Liver (tissue), 9 donors: ENCODE data around the gene STX2. TPM values are rescaled to one million over a fixed set of nuclear protein-coding genes. Genes with fewer than 3 reads are reported as not detected.

Experiments
- DNase-seq: peaks from one replicate; pipeline ENCODE4 v3.0.0-alpha.2; 2017; ENCODE audit warnings: low spot score
- H3K27ac ChIP-seq, 2 donors: one replicate each; pipeline ENCODE4 v1.7.0; 2013; ENCODE audit warnings: inconsistent platforms in 2 of 2, low read length in 2 of 2, control low read depth in 1 of 2, low read depth in 1 of 2, mild to moderate bottlenecking in 1 of 2
- H3K27me3 ChIP-seq, 4 donors: one replicate each; pipeline versions ENCODE4 v1.6.1 to v1.7.0; 2013; ENCODE audit warnings: low read length in 3 of 4, inconsistent platforms in 1 of 4, mild to moderate bottlenecking in 1 of 4, moderate library complexity in 1 of 4; ENCODE audit not compliant: control insufficient read depth in 4 of 4, insufficient read depth in 4 of 4
- H3K36me3 ChIP-seq, 4 donors: one replicate each; pipeline versions ENCODE4 v1.6.1 to v1.7.0; 2013; ENCODE audit warnings: low read length in 3 of 4, mild to moderate bottlenecking in 3 of 4, low read depth in 1 of 4, moderate library complexity in 1 of 4; ENCODE audit not compliant: control insufficient read depth in 4 of 4, insufficient read depth in 3 of 4
- H3K4me1 ChIP-seq, 4 donors: one replicate each; pipeline versions ENCODE4 v1.6.1 to v1.7.0; 2013; ENCODE audit warnings: low read length in 3 of 4, mild to moderate bottlenecking in 3 of 4, moderate library complexity in 1 of 4; ENCODE audit not compliant: control insufficient read depth in 4 of 4, insufficient read depth in 4 of 4
- H3K4me3 ChIP-seq, 3 donors: one replicate each; pipeline versions ENCODE4 v1.6.1 to v1.7.0; 2013; ENCODE audit warnings: low read length in 3 of 3, control low read depth in 1 of 3, low read depth in 1 of 3, mild to moderate bottlenecking in 1 of 3
- H3K9ac ChIP-seq, 2 donors: one replicate each; pipeline ENCODE4 v1.7.0; 2013; ENCODE audit warnings: low read length in 2 of 2, mild to moderate bottlenecking in 2 of 2, moderate library complexity in 2 of 2, control low read depth in 1 of 2, low read depth in 1 of 2
- H3K9me3 ChIP-seq, 4 donors: one replicate each; pipeline versions ENCODE4 v1.6.1 to v1.7.0; 2013; ENCODE audit warnings: low read length in 3 of 4; ENCODE audit not compliant: control insufficient read depth in 4 of 4
- EGR1 ChIP-seq, 2 donors: IDR thresholded peaks; 2 replicates each; pipeline ENCODE4 v1.6.1; 2016 to 2018; ENCODE audit warnings: antibody characterized with exemption in 2 of 2, low read depth in 2 of 2
- FOXA1 ChIP-seq: IDR thresholded peaks from 2 replicates; pipeline ENCODE4 v1.6.1; 2016; ENCODE audit warnings: antibody characterized with exemption
- FOXA2 ChIP-seq: IDR thresholded peaks from 2 replicates; pipeline ENCODE4 v1.6.1; 2016; ENCODE audit warnings: antibody characterized with exemption
- GABPA ChIP-seq, 2 donors: IDR thresholded peaks in 1 of 2; conservative IDR thresholded peaks in 1 of 2; 2 replicates each; pipeline ENCODE4 v1.6.1; 2016; ENCODE audit warnings: antibody characterized with exemption in 2 of 2, mild to moderate bottlenecking in 1 of 2, moderate library complexity in 1 of 2
- HNF4A ChIP-seq, 2 donors: conservative IDR thresholded peaks; 2 replicates each; pipeline ENCODE4 v1.6.1; 2016; ENCODE audit warnings: antibody characterized with exemption in 2 of 2, mild to moderate bottlenecking in 2 of 2
- HNF4G ChIP-seq: IDR thresholded peaks from 2 replicates; pipeline ENCODE4 v1.6.1; 2016; ENCODE audit warnings: antibody characterized with exemption
- JUND ChIP-seq, 2 donors: IDR thresholded peaks; 2 replicates each; pipeline ENCODE4 v1.6.1; 2016; ENCODE audit warnings: antibody characterized with exemption in 2 of 2
- NR2F2 ChIP-seq: IDR thresholded peaks from 2 replicates; pipeline ENCODE4 v1.6.1; 2016; ENCODE audit warnings: antibody characterized with exemption
- RAD21 ChIP-seq, 2 donors: IDR thresholded peaks; 2 replicates each; pipeline ENCODE4 v1.6.1; 2016; ENCODE audit warnings: antibody characterized with exemption in 2 of 2, mild to moderate bottlenecking in 2 of 2
- RXRA ChIP-seq, 2 donors: IDR thresholded peaks; 2 replicates each; pipeline ENCODE4 v1.6.1; 2017 to 2018; ENCODE audit warnings: antibody characterized with exemption in 2 of 2, mild to moderate bottlenecking in 1 of 2
- TAF1 ChIP-seq: conservative IDR thresholded peaks from 2 replicates; pipeline ENCODE4 v1.6.1; 2016; ENCODE audit warnings: antibody characterized with exemption, mild to moderate bottlenecking
- YY1 ChIP-seq: IDR thresholded peaks from 2 replicates; pipeline ENCODE4 v1.6.1; 2016; ENCODE audit warnings: antibody characterized with exemption, mild to moderate bottlenecking
- ZBTB33 ChIP-seq: IDR thresholded peaks from 2 replicates; pipeline ENCODE4 v1.6.1; 2016; ENCODE audit warnings: antibody characterized with exemption
- WGBS: extraction: QIAGEN DNeasy Blood & Tissue Kit; methylation state at CpG from one replicate; pipeline ENCODE4 v1.1.7; 2013; 5-methylcytosine and 5-hydroxymethylcytosine counted together
- polyA plus RNA-seq, 2 donors: library from polyadenylated mRNA; stranded (reverse) in 1 of 2; unstranded in 1 of 2; fragments of 200-250 nt in 1 of 2; fragments of >200 nt in 1 of 2; fragmentation: Nextera tagmentation in 1 of 2; extraction: Ambion mirVana in 1 of 2; gene quantifications; one replicate each; pipeline versions ENCODE4 v1.2.1 to v1.2.3, GENCODE V29; 2013 to 2015
- total RNA-seq, 2 donors: library from RNA; depleted of rRNA; stranded (reverse); fragments of >200 nt; gene quantifications; one replicate each; pipeline ENCODE4 v1.2.3, GENCODE V29; 2014
- TF ChIP-seq, protein P1 (sequence below): IDR thresholded peaks from 2 replicates; pipeline ENCODE4 v1.6.1; 2016; ENCODE audit warnings: antibody characterized with exemption
- TF ChIP-seq, protein P2 (sequence below): IDR thresholded peaks from 2 replicates; pipeline ENCODE4 v1.6.1; 2016; ENCODE audit warnings: antibody characterized with exemption, mild to moderate bottlenecking
- donor health status: healthy.
- donor health status: healthy.
- donor health status: healthy.
- donor health status: healthy.
- donor health status: healthy.

The STX2 gene
- total and polyA plus RNA-seq, 4 donors, result 4.7 to 13.8 (median 8.9) TPM

- H3K27ac ChIP-seq, result no peak overlapping the region
- no peak overlapping the region for H3K4me3 ChIP-seq
- H3K27me3 ChIP-seq, result no peaks in the 10 kb centered on the region
- TF ChIP-seq TAF1 (no peak), HNF4G (no peak), GABPA (IDR thresholded peaks at IDR 0.05 in 1 of 2, conservative IDR thresholded peaks at IDR 0.05 in 1 of 2) (no peak), FOXA2 (no peak), NR2F2 (no peak), ZBTB33 (no peak), YY1 (no peak), EGR1 (IDR thresholded peaks at IDR 0.05; ENCODE audit: low read depth in 2 of 2) (no peak), RAD21 (IDR thresholded peaks at IDR 0.05) (no peak), HNF4A (conservative IDR thresholded peaks at IDR 0.05) (no peak), FOXA1 (no peak), RXRA (IDR thresholded peaks at IDR 0.05) (no peak)
- TF ChIP-seq, protein P1, sequence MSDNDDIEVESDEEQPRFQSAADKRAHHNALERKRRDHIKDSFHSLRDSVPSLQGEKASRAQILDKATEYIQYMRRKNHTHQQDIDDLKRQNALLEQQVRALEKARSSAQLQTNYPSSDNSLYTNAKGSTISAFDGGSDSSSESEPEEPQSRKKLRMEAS, result no peak
- TF ChIP-seq, protein P2, sequence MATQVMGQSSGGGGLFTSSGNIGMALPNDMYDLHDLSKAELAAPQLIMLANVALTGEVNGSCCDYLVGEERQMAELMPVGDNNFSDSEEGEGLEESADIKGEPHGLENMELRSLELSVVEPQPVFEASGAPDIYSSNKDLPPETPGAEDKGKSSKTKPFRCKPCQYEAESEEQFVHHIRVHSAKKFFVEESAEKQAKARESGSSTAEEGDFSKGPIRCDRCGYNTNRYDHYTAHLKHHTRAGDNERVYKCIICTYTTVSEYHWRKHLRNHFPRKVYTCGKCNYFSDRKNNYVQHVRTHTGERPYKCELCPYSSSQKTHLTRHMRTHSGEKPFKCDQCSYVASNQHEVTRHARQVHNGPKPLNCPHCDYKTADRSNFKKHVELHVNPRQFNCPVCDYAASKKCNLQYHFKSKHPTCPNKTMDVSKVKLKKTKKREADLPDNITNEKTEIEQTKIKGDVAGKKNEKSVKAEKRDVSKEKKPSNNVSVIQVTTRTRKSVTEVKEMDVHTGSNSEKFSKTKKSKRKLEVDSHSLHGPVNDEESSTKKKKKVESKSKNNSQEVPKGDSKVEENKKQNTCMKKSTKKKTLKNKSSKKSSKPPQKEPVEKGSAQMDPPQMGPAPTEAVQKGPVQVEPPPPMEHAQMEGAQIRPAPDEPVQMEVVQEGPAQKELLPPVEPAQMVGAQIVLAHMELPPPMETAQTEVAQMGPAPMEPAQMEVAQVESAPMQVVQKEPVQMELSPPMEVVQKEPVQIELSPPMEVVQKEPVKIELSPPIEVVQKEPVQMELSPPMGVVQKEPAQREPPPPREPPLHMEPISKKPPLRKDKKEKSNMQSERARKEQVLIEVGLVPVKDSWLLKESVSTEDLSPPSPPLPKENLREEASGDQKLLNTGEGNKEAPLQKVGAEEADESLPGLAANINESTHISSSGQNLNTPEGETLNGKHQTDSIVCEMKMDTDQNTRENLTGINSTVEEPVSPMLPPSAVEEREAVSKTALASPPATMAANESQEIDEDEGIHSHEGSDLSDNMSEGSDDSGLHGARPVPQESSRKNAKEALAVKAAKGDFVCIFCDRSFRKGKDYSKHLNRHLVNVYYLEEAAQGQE, result no peak
- H3K4me1 ChIP-seq, result no peaks in the 10 kb centered on the region
- peaks cover 0 to 4% (median 0%) of the 10 kb centered on the region in 4 donors for H3K9me3 ChIP-seq
- DNase-seq, result no peak
- WGBS, result 91% methylated on average over 9 of the region's 9 CpGs
- H3K36me3 ChIP-seq, result no peaks in the 10 kb centered on the region
- H3K9ac ChIP-seq, result no peak overlapping the region
Observed at GRCh38 chr12:130860311-130860710, 21.3 kb upstream of the STX2 start.

- Histone ChIP-seq H3K9ac (no peak overlapping the region), H3K9me3 (peaks cover 0 to 4% (median 0%) of the 10 kb centered on the region in 4 donors), H3K27me3 (no peaks in the 10 kb centered on the region), H3K4me3 (no peak overlapping the region), H3K4me1 (no peaks in the 10 kb centered on the region), H3K36me3 (no peaks in the 10 kb centered on the region), H3K27ac (no peak overlapping the region)
- TF ChIP-seq RAD21 (IDR thresholded peaks at IDR 0.05) (no peak), HNF4G (no peak)
- DNase-seq, result no peak
- WGBS, result 93% methylated on average over 6 of the region's 6 CpGs
Observed at GRCh38 chr12:130859161-130859560, 20.1 kb upstream of the STX2 start.

GRCh38 chr12:130858084-130858483, 19.0 kb upstream of the STX2 start:
- no peaks in the 10 kb centered on the region for H3K4me1 ChIP-seq
- no peaks in the 10 kb centered on the region for H3K27me3 ChIP-seq
- 83% methylated on average over 4 of the region's 4 CpGs for WGBS
- peaks cover 0 to 4% (median 0%) of the 10 kb centered on the region in 4 donors for H3K9me3 ChIP-seq
- no peak overlapping the region for H3K27ac ChIP-seq
- no peak for DNase-seq
- no peak overlapping the region for H3K9ac ChIP-seq
- no peaks in the 10 kb centered on the region for H3K36me3 ChIP-seq
- H3K4me3 ChIP-seq, result no peak overlapping the region
- no peak for TF ChIP-seq ZBTB33
- TF ChIP-seq, protein P2, result no peak
- no peak for TF ChIP-seq TAF1
- no peak for TF ChIP-seq JUND (IDR thresholded peaks at IDR 0.05)
